HPDE6-E6E7 (cell line): ENCODE results near the gene SFXN3.
A peak's percentile ranks its signal among the peaks of the same experiment; 100 is the strongest.
"Not testable (repeated sequence)": the region's sequence is repeated elsewhere in the genome, so short reads cannot be mapped to it uniquely, and the experiment has no call there.

Source experiments
- DNase-seq: peaks from one replicate; pipeline ENCODE4 v3.0.0; 2011; ENCODE audit warnings: missing footprints; ENCODE audit errors: extremely low spot score

The SFXN3 gene

DNA sequence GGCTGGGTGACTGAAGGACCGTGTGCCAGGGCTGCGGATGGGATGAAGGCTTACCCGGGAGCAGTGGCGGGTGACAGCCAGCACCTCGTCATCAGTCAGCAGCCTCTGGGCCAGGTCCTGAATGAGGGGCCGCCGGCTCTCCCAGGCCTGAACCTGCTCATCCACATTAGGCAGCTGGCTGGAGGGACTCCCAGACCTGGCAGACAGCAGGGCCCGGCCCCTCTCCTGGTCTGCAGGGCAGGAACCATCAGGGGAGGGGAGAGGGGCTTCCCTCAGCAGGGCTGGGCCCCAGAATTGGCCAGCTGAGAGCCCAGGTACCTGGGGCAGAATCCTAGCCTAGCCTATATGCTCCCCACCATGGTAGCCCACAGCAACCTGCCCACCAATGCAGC, 15.5 kb upstream of the SFXN3 start:
- DNase-seq: no peak

DNA sequence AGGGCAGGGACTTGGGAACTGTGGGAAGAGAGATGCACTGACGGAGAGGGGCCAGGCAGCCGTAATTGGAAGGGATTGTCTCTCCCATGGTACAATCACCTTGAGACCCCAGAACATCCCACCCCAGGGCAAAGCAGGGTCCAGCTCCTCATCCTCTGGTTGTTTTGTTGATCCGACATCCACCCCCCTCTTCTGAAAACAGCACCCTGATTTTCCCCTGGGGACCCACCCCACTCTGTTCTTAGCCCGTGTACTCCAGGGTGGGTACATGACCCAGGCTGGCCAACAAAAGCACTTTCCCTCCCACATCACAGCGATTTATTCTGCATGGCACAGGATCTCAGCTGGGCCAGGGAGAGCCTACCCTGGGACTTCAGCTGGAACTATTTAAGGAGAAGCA, 14.2 kb upstream of the SFXN3 start:
- DNase-seq: no peak

DNA sequence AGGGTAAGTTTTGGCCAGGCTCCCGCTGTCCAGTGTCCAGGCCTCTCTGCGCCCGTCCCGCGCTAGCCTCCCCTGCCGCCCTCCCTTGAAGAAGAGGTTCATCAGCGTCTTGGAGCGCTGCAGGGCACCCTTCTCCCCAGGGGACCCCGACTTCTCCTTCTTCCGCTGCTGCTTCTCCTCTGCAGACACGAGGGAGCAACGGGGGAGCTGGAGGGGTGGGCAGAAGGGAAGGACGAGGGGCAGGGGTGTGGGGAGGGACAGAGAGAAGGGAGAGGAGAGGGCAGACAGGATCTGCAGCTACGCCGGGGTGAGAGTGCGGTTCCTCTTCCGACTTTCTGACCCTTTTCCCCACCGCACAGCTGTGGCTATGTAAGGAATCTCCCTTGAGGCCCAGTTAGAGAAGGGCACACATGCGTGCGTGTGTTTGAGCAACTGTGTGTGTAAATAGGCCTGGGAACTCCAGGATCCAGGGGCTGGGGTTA, 12.9 kb upstream of the SFXN3 start:
- no peak for DNase-seq

DNA sequence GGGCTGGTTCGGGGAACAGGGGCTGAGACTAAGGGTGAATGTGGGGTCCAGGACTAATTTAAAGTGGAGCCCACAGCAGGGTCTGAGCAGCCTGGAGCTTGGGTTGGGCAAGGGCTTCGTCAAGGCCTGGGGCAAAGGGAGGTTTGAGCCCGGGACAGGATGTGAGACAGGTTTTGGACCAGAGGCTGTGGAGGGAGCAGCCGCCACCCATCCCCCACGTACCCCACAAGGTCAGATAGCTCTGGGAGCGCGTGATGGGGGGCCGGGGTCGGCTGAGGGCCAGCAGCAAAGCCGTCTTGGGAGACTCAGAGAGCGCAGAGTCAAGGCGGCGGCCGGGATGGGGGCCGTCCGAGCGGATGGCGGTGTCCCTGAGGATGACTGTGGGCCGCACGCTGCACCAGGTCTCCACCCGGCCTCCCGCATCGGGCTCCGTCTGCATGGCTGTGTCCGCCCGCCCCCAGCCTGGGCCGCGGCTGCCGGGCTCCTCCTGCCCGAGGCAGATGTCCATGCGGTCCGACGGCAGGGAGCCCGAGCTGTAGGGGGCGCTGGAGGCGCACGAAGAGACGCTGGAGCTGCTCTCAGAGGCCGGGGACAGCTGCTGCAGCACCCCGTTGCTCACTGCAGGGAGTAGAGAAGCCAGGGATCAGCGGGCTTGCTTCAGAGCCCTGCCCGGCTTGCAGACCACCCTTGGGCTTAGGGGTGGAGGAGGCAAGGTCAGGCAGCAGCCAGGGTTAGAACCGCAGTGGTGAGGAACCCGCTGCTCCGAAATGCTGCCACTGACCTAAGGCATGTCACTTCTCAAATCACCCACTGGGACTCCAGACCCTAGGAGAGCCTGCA, 12.2 kb upstream of the SFXN3 start:
- peak; percentile 80 for DNase-seq

DNA sequence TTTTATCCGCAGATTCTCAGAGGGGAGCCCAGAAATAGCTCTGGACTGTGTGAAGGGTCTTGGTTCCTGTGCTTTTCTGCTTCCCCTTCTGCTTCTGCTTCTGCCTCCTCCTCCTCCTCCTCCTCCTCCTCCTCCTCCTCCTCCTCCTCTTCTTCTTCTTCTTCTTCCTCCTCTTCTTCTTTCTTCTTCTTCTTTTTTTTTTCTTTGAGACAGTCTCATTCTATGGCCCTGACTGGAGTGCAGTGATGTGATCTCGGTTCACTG, 11.7 kb upstream of the SFXN3 start:
- DNase-seq: no peak

DNA sequence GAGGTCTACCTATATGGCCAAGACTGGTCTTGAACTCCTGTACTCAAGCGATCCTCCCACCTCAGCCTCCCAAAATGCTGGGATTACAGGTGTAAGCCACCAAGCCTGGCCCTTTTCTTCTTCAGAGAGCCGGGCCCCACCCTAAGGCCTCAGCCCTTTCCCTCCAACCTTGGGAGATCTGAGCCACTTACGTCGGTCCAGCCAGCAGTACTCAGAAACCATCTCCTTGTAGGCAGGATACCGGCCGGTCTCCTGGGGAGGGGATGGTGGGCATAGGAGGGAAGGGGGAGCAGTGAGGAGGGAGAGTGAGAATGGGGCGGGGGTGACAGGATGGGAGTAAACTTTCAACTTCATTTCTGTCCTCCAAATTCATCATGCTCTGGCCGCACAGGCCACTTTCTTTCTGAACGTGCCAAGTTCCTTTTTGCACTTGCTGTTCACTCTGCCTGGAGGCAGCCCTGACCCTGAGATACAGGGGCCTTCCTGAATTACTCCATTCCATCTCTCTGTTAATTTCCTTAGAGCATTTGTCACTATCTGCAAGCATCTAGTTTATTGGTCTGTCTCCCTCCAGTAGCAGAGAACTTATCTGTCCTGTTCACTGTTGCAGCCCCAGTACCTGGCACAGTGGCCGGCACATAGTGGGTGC, 10.5 kb upstream of the SFXN3 start:
- DNase-seq: no peak

DNA sequence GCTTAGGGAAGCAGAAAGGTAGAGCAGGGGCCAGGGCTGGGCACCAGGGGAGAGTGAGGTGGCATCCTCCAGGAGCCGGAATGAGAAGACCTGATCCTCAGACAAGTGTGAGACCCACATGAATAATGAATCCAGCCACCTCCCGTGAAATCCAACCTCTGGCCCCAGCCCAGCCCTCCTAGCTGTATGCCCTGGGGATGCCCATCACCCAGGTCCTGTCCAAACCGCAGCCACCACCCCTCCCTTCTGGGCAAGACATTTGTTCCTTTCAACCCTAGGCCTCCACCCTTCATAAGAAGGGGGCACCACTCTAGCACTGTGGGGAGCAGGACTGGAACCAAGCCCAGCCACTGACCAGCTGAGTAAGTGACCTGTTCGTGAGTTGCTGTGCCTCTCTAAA, 9.8 kb upstream of the SFXN3 start:
- DNase-seq: no peak

DNA sequence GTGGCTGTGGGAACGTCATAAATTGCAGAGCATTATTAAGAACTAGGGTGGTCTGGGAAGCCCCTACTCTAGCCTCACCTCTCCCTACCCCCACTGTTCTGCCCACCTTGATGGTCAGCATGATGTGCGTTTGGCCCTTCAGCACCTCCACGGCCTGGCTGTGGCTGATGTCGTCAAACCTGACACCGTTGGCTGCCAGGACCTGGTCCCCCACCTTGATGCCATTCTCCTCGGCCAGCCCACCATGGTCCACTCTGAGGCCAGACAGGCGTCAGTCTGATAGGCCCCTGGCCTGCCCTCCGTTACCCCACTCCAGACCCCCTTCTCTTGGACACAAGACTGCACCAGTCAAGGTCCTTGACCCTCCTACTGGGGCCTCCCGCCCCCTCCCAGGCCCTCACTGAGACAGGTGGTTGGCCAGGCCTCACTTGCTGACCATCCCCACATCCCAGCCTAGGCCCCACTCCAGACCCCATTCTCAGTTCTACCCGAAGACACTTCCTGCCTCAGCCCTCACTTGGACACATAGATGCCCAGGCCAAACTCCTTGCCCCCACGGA, 9.3 kb upstream of the SFXN3 start:
- no peak for DNase-seq

DNA sequence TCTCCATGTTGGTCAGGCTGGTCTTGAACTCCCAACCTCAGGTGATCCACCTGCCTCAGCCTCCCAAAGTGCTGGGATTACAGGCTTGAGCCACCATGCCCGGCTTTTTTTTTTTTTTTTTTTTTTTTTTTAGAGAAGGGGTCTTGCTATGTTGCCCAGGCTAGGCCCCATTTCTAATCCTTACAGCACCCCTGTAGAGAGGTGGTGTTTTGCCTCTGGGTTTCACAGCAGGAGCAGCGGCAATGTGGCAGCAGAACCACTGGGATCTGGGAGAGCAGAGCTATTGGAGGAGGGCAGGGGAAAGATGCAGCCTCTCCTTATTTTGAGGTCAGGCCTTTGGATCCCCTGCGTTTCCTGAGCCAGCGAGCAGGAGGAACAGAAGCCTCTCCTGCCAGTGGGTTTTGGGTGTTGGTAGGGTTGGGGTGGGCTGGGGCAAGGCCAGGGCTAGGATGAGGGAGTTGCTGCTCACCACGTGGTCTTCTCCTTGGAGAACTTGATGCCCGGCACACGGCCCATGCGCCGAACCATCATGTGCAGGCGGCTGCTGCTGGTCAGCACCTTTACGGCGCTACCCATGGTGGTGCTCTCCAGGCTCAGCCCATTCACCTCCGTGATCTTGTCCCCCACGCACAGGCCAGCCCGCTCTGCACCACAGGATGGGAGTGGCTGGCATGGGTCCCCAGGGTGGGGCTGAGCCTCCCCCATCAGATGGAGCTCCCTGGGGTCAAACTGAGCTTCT, 7.9 kb upstream of the SFXN3 start:
- DNase-seq: no peak

DNA sequence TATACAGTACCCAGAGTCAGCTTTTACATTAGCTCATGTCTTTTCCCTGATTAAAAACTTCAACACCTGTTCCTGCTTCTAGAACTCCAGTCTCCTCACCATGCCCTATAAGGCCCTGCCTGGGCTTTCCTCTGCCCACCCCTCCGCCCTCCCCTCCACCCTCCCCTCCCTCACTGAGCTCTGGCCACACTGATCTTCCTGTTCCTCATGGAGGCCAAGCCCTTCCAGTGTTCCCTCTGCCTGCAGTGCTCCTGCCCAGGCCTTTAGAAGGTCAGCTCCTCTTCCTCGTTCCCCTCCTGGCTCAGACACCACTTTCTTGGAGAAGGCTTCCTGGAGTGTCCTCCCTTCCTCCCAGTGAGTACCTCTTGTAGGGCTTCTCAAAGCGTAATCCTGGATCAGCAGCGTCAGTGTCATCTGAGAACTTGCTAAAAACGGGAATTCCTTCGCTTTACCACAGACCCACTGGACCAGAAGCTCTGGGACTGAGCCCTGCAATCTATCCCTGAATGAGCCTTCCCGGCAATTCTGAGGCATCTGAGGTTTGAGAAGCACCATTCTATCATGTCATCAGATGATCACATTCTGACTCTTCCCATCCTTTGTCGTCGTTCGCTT, 3.8 kb upstream of the SFXN3 start:
- no peak for DNase-seq

DNA sequence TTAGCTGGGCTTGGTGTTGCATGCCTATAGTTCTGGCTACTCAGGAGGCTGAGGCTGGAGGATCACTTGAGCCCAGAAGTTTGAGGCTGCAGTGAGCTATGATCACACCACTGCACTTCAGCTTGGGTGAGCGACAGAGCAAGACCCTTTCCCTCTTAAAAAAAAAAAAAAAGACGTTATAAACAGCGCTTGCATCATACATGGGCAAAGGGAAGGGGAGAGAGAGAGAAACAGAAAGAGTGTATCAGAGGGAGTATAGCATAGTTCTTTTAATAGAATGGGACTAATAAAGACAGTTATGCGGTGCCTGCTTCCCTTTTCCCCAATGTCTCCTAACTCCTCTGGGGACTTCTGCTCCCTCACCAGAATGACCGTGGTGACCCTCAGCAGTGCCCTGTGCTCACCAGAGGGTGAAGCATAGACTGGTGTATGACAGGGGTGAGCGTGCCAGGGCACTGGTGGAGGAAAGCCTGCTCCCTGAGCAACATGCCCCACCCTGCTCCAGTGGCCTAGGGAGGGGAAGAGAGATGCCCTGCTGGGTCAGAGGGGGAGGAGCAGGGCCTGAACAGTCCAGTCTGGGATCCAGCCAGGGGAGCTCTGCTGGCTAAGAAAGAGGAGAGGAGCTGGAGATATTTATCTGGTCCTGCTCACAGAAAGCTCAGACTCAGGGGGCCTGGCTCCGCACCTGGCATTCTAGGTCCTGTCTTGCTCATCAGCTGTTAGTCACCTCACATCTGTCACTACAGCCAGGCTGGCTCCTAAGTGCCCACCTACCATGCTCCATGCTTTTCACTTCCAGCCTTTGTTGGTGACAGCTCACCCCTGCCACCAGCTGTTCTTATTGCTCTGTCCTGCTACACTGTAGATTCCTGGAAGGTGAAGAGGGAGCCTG, 2.3 kb upstream of the SFXN3 start:
- DNase-seq: no peak

DNA sequence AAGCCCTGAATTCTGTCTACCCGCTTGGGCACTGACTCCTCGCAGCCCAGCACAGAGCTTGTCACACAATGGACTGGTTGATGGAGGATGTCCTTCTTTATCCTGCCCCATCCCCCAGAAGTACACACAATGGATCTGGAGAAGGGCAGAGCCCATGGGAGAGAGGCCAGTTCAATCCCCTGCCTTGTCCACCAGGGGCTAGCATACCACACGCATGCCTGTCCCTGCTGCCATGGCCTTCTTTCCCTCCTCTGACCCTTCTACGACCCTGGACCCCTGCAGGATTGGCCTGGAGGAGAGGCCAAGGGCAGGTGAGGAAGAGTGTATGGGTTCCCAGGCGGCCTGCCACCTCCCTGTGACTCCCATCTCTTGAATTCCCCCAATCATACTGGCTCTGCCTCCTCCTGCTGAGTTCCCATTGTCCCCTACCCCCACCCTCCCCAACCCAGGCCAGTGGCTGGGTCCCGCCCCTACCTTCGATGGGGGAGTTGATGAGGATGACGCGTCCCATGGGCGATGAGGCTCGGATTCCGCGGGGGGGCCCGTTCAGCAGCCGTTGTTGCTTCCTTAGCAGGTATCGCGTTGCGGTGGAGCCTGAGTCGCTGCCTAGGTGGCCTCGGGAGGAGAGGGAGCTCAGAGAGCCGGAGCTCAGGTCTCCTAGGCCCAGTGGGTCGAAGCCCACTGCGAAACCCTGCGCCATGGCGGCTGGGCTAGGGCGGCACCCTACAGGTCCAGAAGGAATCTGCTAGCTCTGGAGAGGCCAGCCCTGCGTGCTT, 1.3 kb upstream of the SFXN3 start:
- no peak for DNase-seq

DNA sequence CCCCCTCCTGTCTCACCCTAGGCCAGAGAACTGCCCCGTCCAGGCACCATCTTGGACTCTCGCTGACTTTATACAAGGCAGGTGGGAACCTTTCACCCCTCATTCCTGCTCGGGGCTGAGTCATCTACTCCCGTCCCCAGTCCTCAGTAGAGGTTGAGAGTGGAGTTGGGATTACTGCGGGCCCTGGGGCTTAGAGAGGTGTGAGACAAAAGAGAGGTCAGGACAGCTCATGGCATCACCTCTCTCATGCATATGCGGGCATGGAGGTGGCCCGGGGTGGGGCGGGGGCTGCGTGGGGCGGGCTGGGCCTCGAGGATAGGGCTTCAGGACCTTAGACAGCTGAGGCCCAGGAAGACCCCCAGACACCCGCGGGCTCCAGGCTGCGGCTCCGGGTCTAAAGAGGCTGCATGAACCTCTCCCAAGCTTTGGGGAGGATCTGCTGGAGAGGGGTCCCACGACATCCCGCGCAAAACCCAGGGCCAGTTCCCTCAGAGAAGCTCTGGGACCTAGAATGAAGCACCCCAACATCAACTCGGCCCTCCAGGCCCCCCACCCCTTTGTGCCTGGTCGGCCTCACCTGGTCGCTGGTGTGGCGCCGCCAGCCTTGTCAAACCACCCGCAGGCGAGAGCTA, 422 bp upstream of the SFXN3 start:
- DNase-seq: peak; percentile 42

DNA sequence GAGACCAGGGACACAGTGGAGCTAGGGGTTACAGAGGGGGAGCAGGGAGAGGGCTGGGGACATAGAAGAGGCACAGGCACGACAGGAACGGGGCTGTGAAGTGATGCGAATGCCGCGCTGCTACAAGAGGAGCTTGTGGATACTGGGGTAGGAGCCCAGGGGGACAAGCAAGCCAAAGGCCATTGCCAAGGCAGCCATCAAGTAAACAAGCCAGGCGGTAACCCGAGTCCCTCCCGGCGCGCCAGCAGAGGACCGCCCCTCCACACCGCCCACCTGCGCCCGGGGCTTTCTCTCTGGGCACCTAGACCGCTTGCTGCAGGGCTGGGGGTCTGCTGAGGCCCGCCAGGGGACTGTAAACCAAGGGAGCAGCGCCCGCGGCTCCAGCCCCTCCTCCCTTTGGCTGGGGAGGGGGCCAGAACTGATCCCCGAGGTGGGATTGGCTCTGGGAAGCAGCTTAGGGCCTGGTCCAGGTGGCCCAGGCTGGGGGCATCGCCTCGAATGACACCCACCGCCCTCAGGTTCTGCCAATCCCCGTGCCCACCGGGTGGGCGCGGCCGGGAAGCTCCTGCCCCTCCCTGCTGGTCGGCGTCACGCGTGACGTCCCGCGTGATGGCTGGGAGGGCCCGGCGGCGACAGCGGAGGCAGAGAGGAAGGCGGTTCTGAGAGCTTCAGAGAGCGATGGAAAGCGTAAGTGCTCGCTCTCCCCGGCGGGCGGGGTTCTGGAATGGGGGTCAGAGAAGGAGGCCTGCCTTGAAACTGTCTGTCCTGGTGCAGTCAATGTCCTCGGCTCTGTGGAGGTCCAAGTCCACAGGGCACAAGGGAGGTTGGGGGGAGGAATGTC, 982 bp downstream of the SFXN3 start:
- DNase-seq: peak; percentile 33

DNA sequence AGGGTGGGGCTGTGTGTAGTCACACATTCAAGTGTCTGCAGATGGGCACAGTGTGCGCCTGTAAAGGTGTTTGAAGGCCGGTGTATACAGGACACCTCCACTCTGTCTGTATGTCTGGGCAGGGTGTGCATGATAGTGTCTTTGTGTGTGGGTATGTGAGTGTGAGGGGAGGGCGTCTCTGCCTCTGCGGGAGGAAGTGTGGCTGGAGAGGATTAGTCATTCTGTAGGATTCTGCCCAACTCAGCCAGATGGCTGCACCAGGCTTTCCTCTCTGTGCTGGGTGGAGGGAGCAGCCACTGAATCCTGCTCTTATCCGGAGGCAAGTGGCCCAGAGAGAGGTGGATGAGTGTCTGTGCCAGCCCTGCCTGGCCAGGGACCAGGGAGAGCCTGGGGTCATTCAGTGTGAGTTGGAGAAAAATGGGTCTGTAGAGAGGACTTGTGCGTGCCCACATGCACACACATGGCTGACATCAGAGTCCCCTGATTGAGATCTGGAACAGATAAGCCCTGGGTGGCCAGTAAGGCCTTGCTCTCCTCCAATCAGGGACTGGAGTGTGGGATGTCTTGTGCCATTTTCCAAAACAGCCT, 1.7 kb downstream of the SFXN3 start:
- DNase-seq: peak; percentile 76

DNA sequence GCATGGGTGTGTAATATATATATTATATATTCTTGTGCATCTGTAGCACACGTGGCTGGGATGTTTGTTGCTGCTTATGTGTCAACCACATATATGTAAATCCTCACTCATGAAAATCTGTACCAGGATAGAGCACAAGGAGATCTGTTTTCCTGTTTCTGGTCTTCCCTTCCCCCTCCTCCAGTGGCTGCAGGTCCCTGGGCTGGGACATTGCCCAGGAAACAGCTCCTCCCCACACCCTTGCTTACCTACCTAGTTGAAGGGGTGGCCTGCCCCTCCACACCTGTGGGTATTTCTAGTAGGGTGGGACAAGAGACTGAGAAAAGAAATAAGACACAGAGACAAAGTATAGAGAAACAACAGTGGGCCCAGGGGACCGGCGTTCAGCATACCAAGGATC, 2.2 kb downstream of the SFXN3 start:
- no peak for DNase-seq

DNA sequence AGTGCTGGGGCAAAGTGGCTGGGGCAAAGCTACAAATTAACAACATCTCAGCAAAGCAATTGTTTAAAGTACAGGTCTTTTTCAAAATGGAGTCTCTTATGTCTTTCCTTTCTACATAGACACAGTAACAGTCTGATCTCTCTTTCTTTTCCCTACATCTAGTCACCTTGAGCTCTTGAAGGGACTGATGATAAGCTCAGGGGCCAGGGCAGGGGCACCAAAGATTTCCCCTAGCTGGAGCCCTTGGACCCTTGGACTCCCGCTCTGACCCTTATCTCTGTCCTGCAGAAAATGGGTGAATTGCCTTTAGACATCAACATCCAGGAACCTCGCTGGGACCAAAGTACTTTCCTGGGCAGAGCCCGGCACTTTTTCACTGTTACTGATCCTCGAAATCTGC, 3.4 kb downstream of the SFXN3 start:
- DNase-seq: not testable (repeated sequence)

DNA sequence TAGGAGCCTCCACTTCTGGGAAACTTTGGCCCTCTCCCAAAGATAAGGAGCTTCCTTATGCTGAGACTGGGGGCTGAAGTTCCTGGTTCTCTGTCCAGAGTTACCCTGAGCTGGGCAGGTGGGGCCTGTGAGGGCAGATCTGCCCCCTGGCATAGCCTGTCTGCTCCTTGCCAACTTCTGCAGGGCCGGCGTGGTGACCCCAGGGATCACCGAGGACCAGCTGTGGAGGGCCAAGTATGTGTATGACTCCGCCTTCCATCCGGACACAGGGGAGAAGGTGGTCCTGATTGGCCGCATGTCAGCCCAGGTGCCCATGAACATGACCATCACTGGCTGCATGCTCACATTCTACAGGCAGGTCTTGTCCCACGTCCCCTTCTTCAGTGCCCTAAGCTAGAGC, 4.3 kb downstream of the SFXN3 start:
- DNase-seq: no peak
